ENCODE data around the gene TTLL12.

TTLL12 gene

DNA sequence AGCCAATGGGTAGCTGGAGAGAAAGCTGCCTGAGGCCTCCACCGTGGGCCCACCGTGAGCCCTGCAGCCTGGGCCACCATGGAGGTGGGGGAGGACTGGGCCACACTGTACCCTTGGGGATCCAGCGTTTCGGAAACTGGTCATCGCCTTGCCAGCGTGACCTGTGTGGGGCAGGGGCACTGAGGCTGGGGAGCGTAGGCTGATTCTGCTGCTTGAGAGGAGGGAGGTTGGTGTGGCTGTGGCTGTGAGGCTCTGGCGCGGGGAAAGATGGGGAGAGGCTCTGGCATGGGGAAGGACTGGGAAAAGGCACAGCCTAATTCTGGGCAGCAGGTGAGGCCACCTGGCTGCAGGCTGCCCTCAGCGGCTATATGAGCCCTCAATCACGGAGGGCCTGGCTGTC, 12.6 kb upstream of the TTLL12 start:
- no peak for DNase-seq (ENCODE audit: low read depth)

DNA sequence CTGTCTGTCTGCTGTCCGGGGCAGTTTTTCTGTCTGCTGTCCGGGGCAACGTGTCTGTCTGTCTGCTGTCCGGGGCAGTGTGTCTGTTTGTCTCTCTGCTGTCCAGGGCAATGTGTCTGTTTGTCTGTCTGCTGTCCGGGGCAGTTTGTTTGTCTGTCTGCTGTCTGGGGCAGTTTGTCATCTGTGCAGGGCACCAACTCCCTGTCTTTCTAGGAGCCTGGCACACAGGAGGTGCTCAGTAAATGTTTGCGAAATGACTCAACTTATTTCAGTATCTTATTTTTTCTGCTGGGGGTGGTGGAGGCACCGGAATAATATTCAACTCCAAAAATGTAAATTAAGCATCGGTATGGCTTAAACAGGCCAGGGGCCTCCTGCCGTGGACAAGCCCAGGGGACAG, 12.0 kb upstream of the TTLL12 start:
- DNase-seq (ENCODE audit: low read depth), result no peak

DNA sequence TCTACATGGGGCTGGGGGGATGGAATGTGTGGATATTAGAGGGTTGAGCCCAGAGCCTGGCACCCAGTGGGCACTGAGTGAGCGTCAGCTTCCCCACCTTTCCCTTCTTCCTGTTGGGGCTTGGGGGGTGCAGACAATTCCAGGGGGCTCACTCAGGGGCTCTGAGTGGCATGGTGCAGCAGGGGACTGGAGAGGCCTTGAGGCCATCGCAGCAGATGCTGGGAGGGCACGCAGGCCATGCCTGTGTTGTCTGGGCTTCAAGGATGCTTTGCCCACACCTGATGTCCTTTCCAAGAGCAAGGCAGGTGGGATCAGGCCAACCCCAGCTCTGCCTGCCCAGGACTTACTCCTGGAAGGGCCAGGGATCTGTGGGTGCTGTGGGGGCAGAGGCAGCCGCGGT, 11.2 kb upstream of the TTLL12 start:
- no peak for DNase-seq (ENCODE audit: low read depth)

DNA sequence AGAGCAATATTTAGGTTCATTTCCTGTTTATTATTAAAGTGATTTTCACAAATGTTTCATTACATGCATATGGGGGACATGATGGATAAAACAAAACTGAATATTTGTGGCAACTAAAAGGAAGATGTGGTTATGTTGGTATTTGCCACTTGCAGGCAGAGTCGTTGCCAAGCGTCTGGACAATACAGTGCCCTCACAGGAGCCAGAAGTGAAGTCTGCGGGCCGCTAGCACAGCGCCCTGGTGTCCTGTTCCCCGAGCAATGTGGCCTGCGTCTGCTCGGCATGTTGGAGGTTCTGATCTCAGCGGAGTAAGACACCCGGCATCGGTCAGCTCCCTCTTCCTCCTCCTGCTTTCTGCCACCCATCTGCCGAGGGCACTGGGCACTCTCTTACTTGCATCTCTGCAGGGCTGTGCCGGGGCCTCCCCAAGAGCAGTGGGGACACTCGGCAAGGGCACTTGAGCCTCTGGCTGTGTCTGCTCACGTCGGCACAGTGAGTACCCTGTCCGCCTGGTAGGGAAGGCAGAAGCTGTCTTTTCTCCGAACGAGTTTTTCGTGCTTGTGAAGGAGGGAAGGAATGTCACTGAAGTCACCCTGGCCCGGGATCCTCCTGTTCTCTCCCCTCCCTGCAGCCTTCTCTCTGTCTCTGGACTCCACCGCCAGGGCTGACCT, 10.5 kb upstream of the TTLL12 start:
- no peak for DNase-seq (ENCODE audit: low read depth)

DNA sequence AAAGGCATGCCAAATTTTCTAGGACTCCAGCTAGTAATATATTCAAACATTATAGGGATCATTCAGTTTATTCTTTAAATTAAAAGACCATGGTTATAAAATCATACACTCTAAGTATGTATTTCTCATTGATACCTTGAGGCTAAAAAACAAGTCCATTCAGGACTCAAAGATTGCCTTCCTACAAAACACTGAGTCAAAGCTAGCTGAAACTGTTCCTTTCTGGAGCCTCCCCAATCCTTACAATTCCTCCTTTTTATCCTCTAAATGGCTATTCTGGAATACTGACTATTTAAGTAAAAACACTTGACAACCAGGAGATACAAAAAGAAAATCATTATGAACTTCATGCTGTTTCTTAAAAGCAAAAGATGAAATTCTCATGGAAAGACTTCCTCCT, 4.9 kb upstream of the TTLL12 start:
- DNase-seq (ENCODE audit: low read depth), result no peak

DNA sequence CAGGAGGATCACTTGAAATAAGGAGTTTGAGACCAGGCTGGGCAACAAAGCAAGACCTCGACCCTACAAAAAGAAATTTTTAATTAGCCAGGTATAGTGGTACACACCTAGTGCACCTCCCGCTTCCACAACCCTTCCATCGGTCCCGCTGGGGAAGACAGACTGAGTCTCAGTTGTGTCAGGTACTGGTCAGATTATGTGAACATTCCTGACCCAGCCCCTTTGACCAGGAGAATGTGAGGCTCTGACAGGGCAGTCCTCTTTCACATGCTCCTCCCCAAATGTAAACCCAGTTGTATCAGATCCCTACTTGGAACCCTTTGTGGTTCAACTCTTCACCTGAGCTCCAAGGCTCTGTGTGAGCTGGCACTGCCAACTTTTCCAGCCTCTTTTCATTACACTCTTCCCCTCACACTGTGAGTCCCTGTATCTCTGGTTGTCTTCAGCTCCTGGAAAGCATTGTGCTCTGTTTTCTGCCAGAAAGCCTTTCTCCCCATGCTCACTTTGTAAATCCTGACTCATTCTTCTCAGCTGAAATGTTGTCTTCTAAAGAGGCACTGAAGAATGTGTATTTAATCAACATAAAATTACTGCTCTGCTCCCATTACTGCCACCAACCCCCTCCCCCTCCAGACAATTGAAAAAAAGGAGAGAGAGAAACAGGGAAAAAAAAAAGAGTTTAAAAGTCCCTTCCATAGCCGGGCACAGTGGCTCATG, 2.1 kb upstream of the TTLL12 start:
- DNase-seq (ENCODE audit: low read depth), result no peak

DNA sequence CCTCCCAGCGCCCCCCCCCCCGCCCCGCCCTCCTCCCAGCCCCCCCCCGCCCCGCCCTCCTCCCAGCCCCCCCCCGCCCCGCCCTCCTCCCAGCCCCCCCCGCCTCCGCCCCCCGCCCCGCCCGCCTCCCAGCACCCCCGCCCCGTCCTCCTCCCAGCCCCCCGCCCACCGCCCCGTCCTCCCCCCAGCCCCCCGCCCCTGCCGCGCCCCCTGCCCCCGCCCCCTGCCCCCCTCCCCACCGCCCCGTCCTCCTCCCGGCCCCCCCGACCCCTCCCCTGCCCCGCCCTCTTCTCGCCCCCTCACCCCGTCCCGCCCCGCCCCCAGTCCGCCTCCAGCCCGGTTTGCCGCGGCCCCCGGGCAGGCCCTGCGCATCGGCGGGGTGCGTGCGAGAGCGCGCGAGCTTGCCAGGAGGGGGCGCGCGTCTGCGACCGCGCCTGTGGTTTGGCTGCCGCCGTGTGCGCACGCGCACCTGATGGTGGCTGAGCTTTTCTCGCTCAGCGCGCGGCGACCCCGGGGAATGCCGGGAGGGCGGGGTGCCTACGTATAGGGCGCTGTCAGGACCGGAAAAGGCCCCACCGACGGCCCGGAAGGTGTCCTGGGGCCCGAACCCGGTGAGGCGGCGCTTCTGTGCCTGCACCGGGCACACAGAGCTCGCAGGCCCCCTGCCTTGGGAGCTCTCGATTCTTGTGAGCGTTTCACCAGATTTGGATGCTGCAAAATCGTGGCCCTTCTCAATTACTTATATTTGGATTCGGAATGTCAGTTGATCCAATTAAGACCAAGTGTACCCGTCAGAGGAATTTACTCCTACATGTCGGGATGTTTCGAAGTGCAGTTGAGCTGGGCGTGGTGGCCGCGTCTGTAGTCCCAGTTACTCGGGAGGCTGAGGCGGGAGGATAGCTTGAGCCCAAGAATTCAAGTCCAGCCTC, 501 bp upstream of the TTLL12 start:
- peak; percentile 83 for DNase-seq (ENCODE audit: low read depth)

DNA sequence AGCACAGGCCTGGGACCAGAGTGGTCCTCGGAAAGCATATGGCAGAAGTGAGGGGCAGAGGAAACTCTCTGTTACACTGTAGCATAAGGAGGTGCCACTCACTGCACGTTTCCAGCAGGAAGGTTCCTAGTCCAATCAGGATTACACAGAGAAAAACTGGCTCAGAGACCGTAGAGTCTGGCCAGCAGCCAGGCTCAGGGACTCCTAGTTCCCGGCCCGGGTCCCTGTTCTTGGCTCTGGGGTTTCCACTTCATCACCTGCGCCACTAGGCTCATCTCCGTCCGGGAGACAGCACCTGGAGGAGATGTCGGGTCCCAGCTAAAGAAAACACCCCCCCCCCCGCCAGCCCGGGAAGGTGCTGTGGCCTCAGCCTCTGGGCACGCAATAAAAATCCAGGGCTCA, 1.1 kb downstream of the TTLL12 start:
- DNase-seq (ENCODE audit: low read depth), result no peak

DNA sequence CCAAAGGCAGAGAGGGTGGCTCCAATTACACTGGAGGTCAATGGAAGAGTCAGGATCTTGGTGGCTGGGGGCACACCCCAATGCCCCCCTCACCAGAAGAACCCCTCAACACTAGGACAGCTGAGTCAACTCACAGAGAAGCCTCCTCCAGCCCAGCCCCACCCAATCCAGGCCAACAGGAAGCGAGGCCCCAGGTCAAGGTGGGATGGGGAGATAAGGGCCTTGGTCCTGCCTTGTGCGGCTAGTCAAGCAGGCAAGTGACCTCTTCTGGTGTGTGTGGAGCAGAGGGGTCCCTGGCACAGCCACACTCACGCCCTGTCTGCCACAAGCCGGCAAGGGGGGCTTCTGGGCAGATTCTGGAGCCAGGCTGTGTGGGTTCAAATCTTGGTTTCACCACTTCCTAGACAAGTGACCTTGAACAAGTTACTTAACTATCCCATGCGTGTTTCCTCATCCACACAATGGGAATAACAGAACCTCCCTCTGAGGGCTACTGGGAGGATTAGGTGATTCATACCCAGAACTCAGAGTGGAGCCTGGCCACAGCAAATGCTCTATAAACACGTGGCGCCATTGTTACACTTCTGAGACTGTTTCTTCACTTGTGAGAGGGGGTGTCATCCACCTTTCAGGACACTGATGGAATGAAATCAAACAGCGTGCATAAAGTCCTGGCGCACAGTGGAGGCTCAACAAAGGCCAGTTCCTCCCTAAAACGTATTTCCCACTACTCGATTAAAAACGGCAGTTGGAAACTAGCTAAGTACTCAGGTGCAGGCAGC, 3.2 kb downstream of the TTLL12 start:
- no peak for DNase-seq (ENCODE audit: low read depth)

DNA sequence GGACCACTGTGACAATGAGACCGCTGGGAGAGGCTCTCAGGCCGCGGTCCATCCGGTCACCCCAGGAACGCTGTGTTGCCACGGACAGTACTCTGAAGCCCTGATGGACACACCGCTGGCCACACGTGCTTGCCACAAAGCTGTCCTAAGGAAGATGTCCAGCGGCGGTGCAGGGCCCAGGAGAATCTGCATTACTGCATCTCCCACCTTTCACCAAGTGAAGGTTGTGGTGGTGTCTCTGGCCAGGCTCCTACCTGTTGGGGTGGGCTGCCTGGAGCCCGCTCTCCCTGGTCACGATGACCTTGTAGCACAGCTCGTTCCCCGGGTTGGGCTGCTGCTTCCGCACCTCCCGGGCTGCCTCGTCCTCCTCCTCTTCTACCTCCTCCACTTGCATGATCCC, 4.2 kb downstream of the TTLL12 start:
- no peak for DNase-seq (ENCODE audit: low read depth)

DNA sequence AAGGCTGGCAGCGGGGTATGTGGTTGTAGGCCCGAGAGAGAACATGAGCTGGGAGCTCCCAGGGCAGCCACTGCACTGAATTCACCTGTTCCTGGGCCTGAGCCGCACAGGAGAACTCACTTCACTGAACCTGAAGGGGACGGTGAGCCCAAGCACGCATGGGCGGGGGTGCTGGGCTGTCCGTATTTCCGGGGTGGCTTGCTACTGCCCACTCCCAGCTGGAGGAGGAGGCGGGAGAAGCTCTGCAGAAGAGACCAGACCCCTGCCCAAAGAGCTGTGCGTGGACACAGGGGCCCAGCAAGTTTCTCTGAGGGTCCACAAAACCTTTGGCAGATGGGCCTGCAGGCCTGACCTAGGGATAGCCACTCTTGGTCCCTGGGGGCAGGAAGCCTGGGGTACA, 4.8 kb downstream of the TTLL12 start:
- no peak for DNase-seq (ENCODE audit: low read depth)

DNA sequence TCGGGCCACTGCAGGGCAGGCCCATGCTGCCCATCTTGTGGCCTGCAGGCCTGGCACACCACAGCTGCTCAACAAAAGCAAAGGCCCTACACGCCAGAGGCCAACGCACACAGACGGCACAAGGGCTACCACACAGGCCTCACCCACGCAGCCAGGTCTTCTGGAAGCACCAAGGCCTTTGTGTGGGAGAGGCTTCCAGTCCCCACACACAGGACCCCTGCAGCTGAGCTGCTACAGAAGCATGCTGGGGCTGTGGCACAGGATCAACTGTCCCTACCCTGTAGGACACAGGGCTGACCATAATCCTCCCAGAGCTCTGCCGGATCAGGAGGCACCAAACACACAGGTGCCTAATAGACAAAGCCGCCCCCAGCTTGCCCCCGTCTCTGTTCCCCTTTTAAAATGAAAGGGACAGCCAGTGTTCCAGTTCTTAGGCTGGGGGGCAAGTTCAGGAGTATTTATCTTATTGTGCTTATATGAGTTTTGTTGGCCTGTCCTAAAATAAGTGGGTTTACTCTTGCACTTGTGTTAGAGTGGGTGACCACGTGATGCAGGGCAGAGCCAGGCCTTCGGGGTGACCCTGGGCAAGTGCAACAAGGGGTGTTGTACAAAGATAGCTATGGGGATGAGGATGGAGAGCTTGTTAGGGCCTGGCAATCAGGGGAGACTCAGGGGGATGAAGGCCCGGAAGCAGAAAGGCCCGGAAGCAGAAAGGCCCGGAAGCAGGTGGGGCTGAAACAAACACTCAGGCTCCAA, 5.4 kb downstream of the TTLL12 start:
- no peak for DNase-seq (ENCODE audit: low read depth)

DNA sequence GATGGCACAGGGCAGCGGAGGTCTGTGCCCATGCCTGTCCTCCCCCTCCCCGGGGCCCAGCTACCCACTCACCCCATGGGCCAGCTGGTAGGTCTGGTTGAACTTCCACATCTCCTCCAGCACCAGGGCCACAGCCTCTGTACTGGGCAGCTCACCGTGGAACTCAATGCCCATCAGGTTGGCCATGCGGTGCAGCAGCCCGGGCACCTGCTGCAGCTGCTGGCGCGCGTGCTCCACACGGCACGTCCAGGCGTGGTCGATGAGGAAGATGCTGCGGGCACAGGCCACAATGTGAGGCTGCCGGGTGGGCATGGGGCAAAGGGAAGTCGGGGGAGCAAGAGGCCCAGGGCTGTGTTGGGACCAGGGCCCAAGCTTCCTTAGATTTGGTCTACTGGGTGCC, 6.3 kb downstream of the TTLL12 start:
- DNase-seq (ENCODE audit: low read depth), result no peak

DNA sequence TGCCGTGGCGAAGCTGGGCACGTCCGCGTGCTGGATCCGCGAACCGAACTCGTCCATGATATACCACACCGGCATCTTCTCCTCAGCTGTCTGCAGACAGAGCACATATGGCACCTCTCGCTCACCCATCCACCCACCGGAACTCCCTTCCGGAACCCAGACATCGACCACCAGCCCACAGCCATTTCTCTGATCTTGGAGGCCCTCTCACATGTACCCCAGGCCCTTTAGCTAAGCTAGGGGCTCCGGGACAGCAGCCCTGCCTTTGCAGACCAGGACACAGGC, 7.1 kb downstream of the TTLL12 start:
- no peak for DNase-seq (ENCODE audit: low read depth)

DNA sequence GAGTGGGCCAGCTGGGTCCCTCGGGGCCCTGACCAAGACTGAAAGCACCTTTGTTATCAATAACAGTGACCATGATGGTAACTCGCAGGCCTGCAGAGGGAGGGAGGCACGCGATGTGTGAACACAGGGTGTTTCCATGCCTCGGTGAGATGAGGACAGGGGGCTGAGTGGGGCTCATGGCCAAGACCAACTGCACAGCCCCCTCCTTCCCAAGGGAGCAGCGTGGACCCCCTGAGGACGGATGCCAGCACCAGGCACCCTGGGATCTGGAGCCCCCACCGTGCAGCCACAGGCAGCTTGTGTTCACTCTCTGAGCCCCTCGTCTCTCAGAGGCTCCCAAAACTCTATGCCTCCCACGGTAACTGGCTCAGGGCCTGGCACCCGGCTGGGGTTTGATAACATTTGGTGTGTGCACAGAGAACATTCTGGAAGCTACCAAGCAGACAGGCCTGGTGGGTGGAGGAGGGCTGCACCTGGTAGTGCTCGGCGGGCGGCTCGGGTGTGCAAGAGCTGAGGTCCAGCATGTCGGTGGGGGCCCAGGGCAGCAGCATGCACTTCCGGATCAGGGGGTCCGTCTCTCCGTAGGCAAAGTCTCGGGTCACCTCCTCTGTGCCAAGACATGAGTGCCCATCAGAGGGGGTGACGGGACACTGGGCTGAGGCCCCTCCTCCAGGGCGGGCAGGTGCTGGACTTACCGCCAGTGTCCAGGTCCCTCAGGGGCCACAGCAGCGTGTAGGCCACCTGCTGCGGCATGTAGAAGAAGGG, 7.6 kb downstream of the TTLL12 start:
- DNase-seq (ENCODE audit: low read depth), result no peak

DNA sequence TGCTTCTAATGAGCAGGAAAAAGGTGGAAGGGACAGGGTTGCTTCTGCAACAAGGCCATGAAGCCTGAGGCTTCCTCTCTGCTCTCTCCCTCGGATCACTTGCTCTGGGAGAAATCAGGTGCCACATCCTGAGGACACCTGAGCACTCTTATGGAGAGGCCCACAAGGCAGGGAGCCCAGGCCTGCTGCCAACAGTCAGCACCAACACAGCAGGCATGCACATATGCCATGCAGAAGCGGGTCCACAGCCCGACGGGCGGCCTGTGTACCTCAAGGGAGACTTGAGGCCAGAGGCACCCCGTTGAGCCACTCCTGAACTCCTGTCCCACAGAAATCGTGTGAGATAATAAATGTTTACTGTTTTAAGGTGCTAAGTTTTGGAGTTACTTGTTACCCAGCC, 9.5 kb downstream of the TTLL12 start:
- DNase-seq (ENCODE audit: low read depth), result no peak

DNA sequence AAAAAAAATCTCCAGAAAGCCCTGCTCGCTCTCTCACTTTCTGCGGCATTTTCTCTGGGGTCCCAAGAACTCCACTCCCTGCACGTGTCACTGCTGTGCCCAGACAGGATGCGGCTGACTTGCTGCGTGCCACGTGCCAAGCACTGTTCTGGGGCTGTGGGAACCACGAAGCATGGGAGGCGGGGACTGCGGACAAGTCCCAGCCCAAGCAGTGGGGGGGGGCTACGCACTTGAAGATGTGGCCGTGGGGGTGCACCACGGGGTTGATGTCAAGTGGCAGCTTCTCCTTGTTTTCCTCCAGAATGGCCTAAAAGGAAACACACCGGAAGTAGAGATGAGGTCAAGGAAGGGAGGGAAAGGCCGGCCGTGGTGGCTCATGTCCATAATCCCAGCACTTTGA, 10.8 kb downstream of the TTLL12 start:
- no peak for DNase-seq (ENCODE audit: low read depth)

DNA sequence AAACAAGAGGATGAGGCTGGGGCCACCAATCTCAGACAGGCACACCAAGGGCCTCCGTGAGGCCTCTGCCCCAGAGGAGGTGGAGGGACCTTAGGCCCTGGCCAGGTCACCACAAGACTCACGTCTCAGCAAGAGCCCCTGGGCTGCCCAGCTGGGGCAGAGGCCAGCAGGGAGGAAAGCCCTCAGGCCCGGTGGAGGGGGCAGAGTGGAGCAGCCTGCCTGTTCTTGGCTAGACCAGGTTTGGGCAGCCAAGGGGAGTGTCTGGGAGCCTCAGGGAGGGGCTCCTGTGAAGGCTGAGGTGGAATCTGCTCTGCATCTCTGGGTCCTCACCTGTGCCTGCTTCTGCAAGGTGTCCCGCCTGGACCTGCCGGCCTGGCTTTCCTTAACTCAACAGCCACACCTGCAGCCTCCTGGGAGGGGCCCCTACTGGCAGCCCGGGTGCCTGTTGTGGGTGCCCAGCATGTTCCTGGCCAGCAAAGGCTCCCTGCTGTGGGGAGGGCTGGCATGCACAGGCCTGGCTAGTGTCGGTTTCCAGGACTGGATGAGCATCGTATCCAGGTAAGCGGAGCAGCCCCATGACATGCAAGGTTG, 11.9 kb downstream of the TTLL12 start:
- no peak for DNase-seq (ENCODE audit: low read depth)

DNA sequence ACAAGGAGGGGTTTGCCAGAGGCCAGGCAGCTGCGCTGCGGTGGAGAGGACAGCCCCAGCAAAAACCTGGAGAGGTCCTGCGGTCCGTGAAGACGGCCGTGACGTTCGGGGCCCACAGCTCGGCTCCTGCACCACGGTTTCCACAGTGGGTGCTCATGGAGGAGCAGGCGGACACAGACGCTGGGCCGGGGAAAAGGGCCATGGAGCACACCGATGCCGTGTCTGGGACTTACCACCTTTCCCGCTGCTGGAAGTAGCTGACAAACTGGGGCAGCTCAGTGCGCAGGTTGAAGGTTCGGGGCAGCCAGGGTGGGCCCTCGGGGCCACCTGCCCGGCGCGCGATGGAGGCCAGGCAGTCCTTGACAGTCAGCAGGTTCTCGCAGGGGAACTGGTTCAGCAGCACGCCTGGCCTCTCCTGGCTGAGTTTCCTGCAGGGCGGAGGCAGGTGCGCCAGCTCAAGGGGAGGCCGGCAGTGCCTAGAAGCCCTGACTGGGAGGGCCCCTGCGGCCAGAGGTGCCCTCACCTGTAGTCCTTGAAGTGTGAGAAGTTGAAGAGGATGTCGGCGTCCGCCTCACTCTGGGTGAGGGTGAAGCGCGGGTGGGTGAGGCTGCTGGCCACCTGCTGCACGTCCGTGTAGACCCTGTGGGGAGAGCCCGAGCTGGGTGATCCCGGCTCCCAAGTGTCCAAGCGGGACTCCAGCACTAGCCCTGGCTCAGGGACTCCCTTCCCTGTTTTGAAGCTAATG, 12.8 kb downstream of the TTLL12 start:
- DNase-seq (ENCODE audit: low read depth), result no peak

DNA sequence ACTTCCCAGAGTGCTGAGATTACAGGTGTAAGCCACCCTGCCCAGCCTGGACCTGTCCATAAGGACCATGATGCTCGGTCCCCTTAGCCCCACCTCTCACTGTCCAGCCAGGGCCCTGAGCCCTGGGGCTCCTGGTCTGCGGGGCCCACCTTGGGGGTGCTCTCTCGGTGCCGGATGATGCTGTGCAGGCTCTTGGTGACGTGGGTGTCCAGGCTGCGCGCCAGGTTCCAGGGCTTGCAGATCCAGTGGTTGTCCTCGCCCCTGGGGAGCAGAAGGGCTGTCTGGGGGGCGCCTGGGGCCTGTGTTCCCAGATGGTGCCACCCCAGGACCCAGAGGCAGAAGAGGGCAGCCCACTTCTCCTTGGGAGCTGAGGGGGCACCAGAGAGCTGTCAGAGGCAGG, 13.4 kb downstream of the TTLL12 start:
- no peak for DNase-seq (ENCODE audit: low read depth)

Measured in HS-5 (cell line).